Tibial nerve (tissue), 4 donors: ENCODE measurements around the gene FAM124B. TPM values are rescaled to one million over a fixed set of nuclear protein-coding genes. Genes with fewer than 3 reads are reported as not detected.

Experiments
- DNase-seq, 2 donors: peaks; one replicate each; pipeline ENCODE4 v3.0.0-alpha.2; 2019; ENCODE audit warnings: low spot score in 2 of 2
- H3K27ac ChIP-seq, 4 donors: fragments of 200-600 bp; sonication (generic) in 3 of 4; one replicate each; pipeline ENCODE4 v1.5.1; 2017 to 2019; ENCODE audit warnings: mild to moderate bottlenecking in 1 of 4
- H3K27me3 ChIP-seq, 2 donors: fragments of 200-600 bp; sonication (generic) in 1 of 2; one replicate each; pipeline versions ENCODE4 v1.5.1 to v1.6.0; 2017 to 2019
- H3K36me3 ChIP-seq, 3 donors: fragments of 200-600 bp; sonication (generic); one replicate each; pipeline ENCODE4 v1.5.1; 2018 to 2019
- H3K4me1 ChIP-seq, 4 donors: fragments of 200-600 bp; sonication (generic) in 3 of 4; one replicate each; pipeline ENCODE4 v1.5.1; 2017 to 2019
- H3K4me3 ChIP-seq, 4 donors: fragments of 200-600 bp; sonication (generic) in 3 of 4; one replicate each; pipeline ENCODE4 v1.5.1; 2017 to 2019; ENCODE audit warnings: mild to moderate bottlenecking in 1 of 4, moderate library complexity in 1 of 4
- H3K9me3 ChIP-seq, 4 donors: fragments of 200-600 bp; sonication (generic) in 3 of 4; one replicate each; pipeline ENCODE4 v1.5.1; 2017 to 2019
- EP300 ChIP-seq, 2 donors: sonication (generic); formaldehyde crosslinking; IDR thresholded peaks; one replicate each; pipeline ENCODE4 v1.6.1; 2017; ENCODE audit warnings: antibody characterized with exemption in 2 of 2, mild to moderate bottlenecking in 1 of 2
- POLR2A ChIP-seq, 2 donors: fragments of 450-650 bp; IDR thresholded peaks; one replicate each; pipeline ENCODE4 v1.6.1; 2017; ENCODE audit warnings: antibody characterized with exemption in 2 of 2, mild to moderate bottlenecking in 2 of 2, moderate library complexity in 2 of 2
- whole genome bisulfite sequencing, 2 donors: methylation state at CpG; one replicate each; pipeline ENCODE4 v1.1.5; 2018; 5-methylcytosine and 5-hydroxymethylcytosine counted together
- total RNA-seq, 4 donors: library from RNA; depleted of rRNA; stranded (reverse); fragments of >200 nt; gene quantifications; one replicate each; pipeline ENCODE4 v1.1.0, GENCODE V29; 2016
- TF ChIP-seq, protein P1 (sequence below), 5 experiments: fragments of 200-600 bp in 3 of 5; fragments of 450-650 bp in 2 of 5; sonication (generic) in 3 of 5; IDR thresholded peaks; one replicate each; pipeline ENCODE4 v1.5.1; 2016 to 2019; ENCODE audit warnings: antibody characterized with exemption in 5 of 5, mild to moderate bottlenecking in 3 of 5, moderate library complexity in 2 of 5

FAM124B gene
- total RNA-seq, 4 donors from 2014 or later, result 0.84 to 12.3 (median 5.9) TPM

DNA sequence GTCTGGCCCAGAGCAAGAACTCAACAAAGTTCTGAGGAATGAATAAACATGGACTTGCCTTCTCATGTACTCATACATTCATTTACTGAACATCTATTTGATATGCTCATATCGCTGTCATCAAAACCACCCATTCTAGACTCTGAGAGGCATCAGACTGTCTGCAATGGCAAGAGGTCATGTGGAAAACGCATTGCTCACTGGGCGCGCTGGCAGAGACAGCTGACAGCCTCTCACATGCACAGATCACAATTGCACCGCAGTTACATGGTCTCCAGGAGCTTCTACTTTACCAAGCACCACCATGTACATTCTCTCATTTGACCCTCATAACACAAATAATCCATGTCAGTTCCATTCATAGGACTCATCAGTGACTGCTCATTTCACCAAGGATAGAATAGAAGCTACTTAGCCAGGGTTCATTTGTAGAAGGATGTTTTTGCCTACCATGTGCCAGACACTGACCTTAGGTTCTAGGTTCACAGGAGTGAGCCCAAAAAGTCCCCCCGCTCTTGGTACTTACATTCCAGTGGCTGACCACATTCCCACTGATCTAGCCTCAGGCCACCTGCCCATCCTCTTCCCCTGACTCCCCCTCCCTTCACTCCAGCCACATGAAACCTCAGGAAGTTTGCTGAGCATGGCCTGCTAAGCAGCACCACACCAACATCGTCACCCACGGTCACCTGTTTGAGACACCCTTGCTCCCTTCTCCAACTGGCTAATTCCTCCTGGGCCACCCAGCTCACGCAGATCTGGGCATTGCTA lies 6.1 kb downstream of the FAM124B start:
- H3K27me3 ChIP-seq, result no peaks in the 10 kb centered on the region
- no peaks in the 10 kb centered on the region for H3K9me3 ChIP-seq
- TF ChIP-seq EP300 (IDR thresholded peaks at IDR 0.05) (no peak), POLR2A (IDR thresholded peaks at IDR 0.05) (no peak)
- no peaks in the 10 kb centered on the region for H3K4me1 ChIP-seq
- no peaks in the 10 kb centered on the region for H3K36me3 ChIP-seq
- 82 to 93% methylated on average over 9 of the region's 9 CpGs for WGBS, 2 donors
- no peak overlapping the region for H3K4me3 ChIP-seq
- H3K27ac ChIP-seq, result no peak overlapping the region
- DNase-seq, result no peak

DNA sequence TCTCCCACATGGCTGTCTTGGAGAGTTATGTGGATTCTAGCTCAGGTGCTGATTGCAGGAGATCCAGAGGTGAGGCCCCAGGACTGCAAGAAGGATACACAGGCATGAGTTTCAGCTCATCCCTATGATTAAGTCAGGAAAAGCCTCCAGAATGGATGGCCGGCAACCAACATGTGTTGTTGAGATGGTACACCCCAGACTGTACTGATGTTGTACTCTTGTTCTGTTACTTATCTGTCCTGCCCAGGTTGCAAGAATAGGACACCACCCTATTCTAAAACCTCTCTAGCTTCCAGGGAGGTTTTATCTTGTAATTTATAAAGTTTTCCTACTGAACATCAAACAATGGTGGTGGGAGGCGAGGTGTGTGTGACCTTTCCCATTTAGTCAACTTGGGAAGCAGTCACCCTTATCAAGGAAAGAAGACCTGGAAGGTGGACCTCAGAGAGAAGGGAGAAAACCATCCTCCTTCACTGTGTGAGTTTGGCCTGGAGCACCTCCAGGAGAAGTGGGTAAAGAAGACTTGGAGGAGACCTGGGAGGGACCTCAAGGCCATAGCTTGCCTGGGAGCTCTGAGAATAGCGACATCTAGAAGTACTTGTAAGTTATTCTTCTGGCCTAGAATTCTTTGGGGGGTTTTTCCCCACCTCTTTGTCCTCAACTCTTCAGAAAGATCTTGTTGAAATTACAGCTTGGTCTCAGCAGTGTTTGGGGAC lies 8.6 kb downstream of the FAM124B start:
- TF ChIP-seq, protein P1, sequence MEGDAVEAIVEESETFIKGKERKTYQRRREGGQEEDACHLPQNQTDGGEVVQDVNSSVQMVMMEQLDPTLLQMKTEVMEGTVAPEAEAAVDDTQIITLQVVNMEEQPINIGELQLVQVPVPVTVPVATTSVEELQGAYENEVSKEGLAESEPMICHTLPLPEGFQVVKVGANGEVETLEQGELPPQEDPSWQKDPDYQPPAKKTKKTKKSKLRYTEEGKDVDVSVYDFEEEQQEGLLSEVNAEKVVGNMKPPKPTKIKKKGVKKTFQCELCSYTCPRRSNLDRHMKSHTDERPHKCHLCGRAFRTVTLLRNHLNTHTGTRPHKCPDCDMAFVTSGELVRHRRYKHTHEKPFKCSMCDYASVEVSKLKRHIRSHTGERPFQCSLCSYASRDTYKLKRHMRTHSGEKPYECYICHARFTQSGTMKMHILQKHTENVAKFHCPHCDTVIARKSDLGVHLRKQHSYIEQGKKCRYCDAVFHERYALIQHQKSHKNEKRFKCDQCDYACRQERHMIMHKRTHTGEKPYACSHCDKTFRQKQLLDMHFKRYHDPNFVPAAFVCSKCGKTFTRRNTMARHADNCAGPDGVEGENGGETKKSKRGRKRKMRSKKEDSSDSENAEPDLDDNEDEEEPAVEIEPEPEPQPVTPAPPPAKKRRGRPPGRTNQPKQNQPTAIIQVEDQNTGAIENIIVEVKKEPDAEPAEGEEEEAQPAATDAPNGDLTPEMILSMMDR (IDR thresholded peaks at IDR 0.05), result no peak
- TF ChIP-seq POLR2A (IDR thresholded peaks at IDR 0.05) (no peak), EP300 (IDR thresholded peaks at IDR 0.05) (no peak)
- Histone ChIP-seq H3K27me3 (no peaks in the 10 kb centered on the region), H3K9me3 (no peaks in the 10 kb centered on the region), H3K36me3 (no peaks in the 10 kb centered on the region), H3K4me1 (no peaks in the 10 kb centered on the region), H3K27ac (no peak overlapping the region), H3K4me3 (no peak overlapping the region)
- WGBS, 2 donors, result 93% methylated on average over 3 of the region's 3 CpGs
- no peak for DNase-seq

DNA sequence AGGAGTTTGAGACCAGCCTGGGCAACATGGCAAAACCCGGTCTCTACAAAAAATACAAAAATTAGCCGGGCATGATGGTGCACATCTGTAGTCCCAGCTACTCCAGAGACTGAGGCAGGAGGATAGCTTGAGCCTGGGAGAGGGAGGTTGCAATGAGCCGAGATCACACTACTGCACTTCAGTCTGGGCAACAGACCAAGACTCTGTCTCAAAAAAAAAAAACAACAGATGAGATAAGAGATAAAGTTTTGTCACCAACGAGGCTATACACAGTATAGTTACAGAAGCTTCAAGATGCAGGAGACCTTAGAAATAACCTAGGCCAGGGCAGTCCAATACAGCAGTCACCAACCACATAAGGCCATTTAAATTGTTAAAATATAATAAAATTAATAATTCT lies 9.4 kb downstream of the FAM124B start:
- Histone ChIP-seq H3K27me3 (no peaks in the 10 kb centered on the region), H3K36me3 (no peaks in the 10 kb centered on the region), H3K9me3 (no peaks in the 10 kb centered on the region), H3K4me3 (no peak overlapping the region), H3K4me1 (no peaks in the 10 kb centered on the region), H3K27ac (no peak overlapping the region)
- TF ChIP-seq EP300 (IDR thresholded peaks at IDR 0.05) (no peak), POLR2A (IDR thresholded peaks at IDR 0.05) (no peak)
- TF ChIP-seq, protein P1 (IDR thresholded peaks at IDR 0.05), result no peak
- WGBS, 2 donors, result 68 to 69% methylated on average over 4 of the region's 4 CpGs
- DNase-seq, result no peak

DNA sequence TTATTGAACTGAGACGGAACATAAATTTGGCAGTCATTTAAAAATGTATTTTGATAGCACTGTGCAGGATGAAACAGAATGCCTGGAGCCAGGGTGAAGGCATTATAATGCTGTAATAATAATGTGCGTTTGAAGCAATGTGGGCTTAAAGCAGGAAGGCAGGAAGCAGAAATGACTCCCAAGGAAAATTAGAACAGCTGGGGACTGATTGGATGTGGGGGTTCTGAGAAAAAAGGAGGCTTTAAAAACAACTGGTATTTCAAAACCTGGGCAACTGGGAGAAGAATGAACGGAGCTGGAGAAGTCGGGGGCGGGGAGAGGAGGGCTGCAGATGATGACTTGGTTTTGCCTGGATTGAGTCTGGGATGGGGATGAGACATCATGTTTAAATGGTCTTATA lies 12.6 kb downstream of the FAM124B start:
- 59 to 63% methylated on average over 5 of the region's 5 CpGs for WGBS, 2 donors
- Histone ChIP-seq H3K36me3 (no peaks in the 10 kb centered on the region), H3K4me3 (no peak overlapping the region), H3K4me1 (no peaks in the 10 kb centered on the region), H3K27me3 (no peaks in the 10 kb centered on the region), H3K9me3 (no peaks in the 10 kb centered on the region), H3K27ac (no peak overlapping the region)
- TF ChIP-seq EP300 (IDR thresholded peaks at IDR 0.05) (no peak), POLR2A (IDR thresholded peaks at IDR 0.05) (no peak)
- TF ChIP-seq, protein P1 (IDR thresholded peaks at IDR 0.05), result no peak
- DNase-seq, result no peak

DNA sequence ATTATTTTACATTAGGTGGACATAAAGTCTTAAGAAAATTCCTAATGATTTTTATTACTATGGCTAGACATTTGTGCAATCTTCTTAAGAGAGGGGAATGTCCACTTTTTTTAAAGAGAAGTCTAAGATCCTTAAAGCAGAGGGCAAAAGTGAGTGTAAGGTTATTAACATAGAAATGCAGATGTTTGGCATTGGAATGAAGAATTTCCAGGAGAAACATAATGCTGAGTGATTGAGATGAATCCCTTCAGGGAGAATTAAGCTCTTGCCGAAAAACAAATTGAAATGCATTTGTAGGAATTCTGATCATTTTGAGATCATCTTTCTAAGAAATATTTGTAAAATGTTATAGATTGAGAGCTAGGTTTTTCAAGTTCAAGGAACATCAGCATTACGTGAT lies 15.0 kb downstream of the FAM124B start:
- H3K36me3 ChIP-seq, result no peaks in the 10 kb centered on the region
- 67% methylated on average over 2 of the region's 2 CpGs for WGBS, 2 donors

More for the DNA sequence above, 15.0 kb downstream of the FAM124B start:
- Histone ChIP-seq H3K9me3 (no peaks in the 10 kb centered on the region), H3K4me1 (no peaks in the 10 kb centered on the region), H3K4me3 (no peak overlapping the region), H3K27ac (no peak overlapping the region), H3K27me3 (no peaks in the 10 kb centered on the region)
- TF ChIP-seq POLR2A (IDR thresholded peaks at IDR 0.05) (no peak), EP300 (IDR thresholded peaks at IDR 0.05) (no peak)
- TF ChIP-seq, protein P1 (IDR thresholded peaks at IDR 0.05), result no peak
- no peak for DNase-seq
